Inflammatory macrophage treated with lipopolysaccharide for 4 hours (primary cell): Measurements from ENCODE around the gene RGS13.

Source experiments
- DNase-seq: peaks from one replicate; pipeline ENCODE4 v3.0.0-alpha.2; 2020

RGS13 gene

GRCh38 chr1:192635939-192636338, at the start of gene RGS13:
TSS of gene RGS13 (plus strand) at chr1:192636147. CDS start at chr1:192644335, 8,188 bp downstream.
- no peak for DNase-seq

GRCh38 chr1:192587386-192588266, 48.3 kb upstream of the RGS13 start:
- no peak for DNase-seq

GRCh38 chr1:192588546-192588945, 47.4 kb upstream of the RGS13 start:
- no peak for DNase-seq

GRCh38 chr1:192589813-192590212, 46.1 kb upstream of the RGS13 start:
- no peak for DNase-seq

GRCh38 chr1:192592517-192592916, 43.4 kb upstream of the RGS13 start:
- no peak for DNase-seq

- DNase-seq, result peak; percentile 64
Measured at GRCh38 chr1:192592981-192593708, 42.8 kb upstream of the RGS13 start.

- no peak for DNase-seq
Measured at GRCh38 chr1:192595299-192595698, 40.6 kb upstream of the RGS13 start.

GRCh38 chr1:192598589-192598988, 37.4 kb upstream of the RGS13 start:
- DNase-seq, result no peak

GRCh38 chr1:192600275-192600674, 35.7 kb upstream of the RGS13 start:
- DNase-seq, result peak; percentile 53

- DNase-seq, result no peak
Measured at GRCh38 chr1:192601143-192601542, 34.8 kb upstream of the RGS13 start.

- peak; percentile 63 for DNase-seq
Measured at GRCh38 chr1:192601567-192601966, 34.4 kb upstream of the RGS13 start.

GRCh38 chr1:192602757-192603156, 33.2 kb upstream of the RGS13 start:
- DNase-seq, result no peak

GRCh38 chr1:192603218-192603787, 32.6 kb upstream of the RGS13 start:
- no peak for DNase-seq

- peak; percentile 84 for DNase-seq
Measured at GRCh38 chr1:192604979-192605620, 30.8 kb upstream of the RGS13 start.

- DNase-seq, result no peak
Measured at GRCh38 chr1:192608671-192609070, 27.3 kb upstream of the RGS13 start.

- peak; percentile 94 for DNase-seq
Measured at GRCh38 chr1:192609110-192610079, 26.6 kb upstream of the RGS13 start.

GRCh38 chr1:192610112-192610889, 25.6 kb upstream of the RGS13 start:
- peak; percentile 62 for DNase-seq

GRCh38 chr1:192615055-192615454, 20.9 kb upstream of the RGS13 start:
- no peak for DNase-seq

- no peak for DNase-seq
Measured at GRCh38 chr1:192620071-192620635, 15.8 kb upstream of the RGS13 start.

GRCh38 chr1:192626366-192627179, 9.4 kb upstream of the RGS13 start:
- DNase-seq, result no peak
